GM23338 (cell line): Measurements from ENCODE around the gene TAS2R40. TPM values are rescaled to one million over a fixed set of nuclear protein-coding genes. Genes with fewer than 3 reads are reported as not detected.

Experiments used
- ATAC-seq: fragments of 200-7000 bp; cut with Tn5 transposase; 3 replicates; pipeline ENCODE4 v1.9.1; 2020
- DNase-seq: peaks from one replicate; pipeline ENCODE4 v3.0.0-alpha.2; 2015; ENCODE audit warnings: low spot score
- H2AFZ ChIP-seq: fragments of 200-600 bp; sonication (generic); 2 replicates; pipeline ENCODE4 v1.8.0; 2016; ENCODE audit warnings: antibody characterized with exemption, mild to moderate bottlenecking, moderate library complexity
- H3F3A ChIP-seq: fragments of 200-600 bp; sonication (generic); replicated peaks from 2 replicates; pipeline ENCODE4 v1.8.0; 2017; ENCODE audit warnings: antibody characterized with exemption, mixed run types, low read depth
- H3K27ac ChIP-seq: fragments of 200-600 bp; sonication (generic); 2 replicates; pipeline ENCODE4 v1.6.1; 2016; ENCODE audit warnings: low read depth
- H3K27me3 ChIP-seq: fragments of 200-600 bp; sonication (generic); 2 replicates; pipeline ENCODE4 v1.8.0; 2016; ENCODE audit warnings: mild to moderate bottlenecking, mixed run types, moderate library complexity; ENCODE audit not compliant: insufficient read depth
- H3K36me3 ChIP-seq: fragments of 200-600 bp; sonication (generic); 2 replicates; pipeline ENCODE4 v1.8.0; 2016; ENCODE audit warnings: mild to moderate bottlenecking; ENCODE audit not compliant: insufficient read depth
- H3K4me1 ChIP-seq: fragments of 200-600 bp; sonication (generic); 2 replicates; pipeline ENCODE4 v1.8.0; 2016; ENCODE audit warnings: mild to moderate bottlenecking, moderate library complexity; ENCODE audit not compliant: insufficient read depth
- H3K4me2 ChIP-seq: fragments of 200-600 bp; sonication (generic); 2 replicates; pipeline ENCODE4 v1.7.1; 2017; ENCODE audit warnings: mixed run types
- H3K4me3 ChIP-seq: fragments of 200-600 bp; sonication (generic); 2 replicates; pipeline ENCODE4 v1.6.1; 2016; ENCODE audit warnings: mixed run types
- H3K79me2 ChIP-seq: fragments of 200-600 bp; sonication (generic); replicated peaks from 2 replicates; pipeline ENCODE4 v1.8.0; 2017; ENCODE audit warnings: mild to moderate bottlenecking; ENCODE audit not compliant: insufficient read depth
- H3K9me2 ChIP-seq: fragments of 200-600 bp; sonication (generic); 2 replicates; pipeline ENCODE4 v1.8.0; 2017; ENCODE audit not compliant: insufficient read depth
- H4K20me1 ChIP-seq: fragments of 200-600 bp; sonication (generic); replicated peaks from 2 replicates; pipeline ENCODE4 v1.8.0; 2017; ENCODE audit warnings: mild to moderate bottlenecking; ENCODE audit not compliant: insufficient read depth
- H3K27ac Mint-ChIP-seq: 2 replicates; pipeline ENCODE4 v1.8.0; 2020; ENCODE audit warnings: inconsistent platforms, mild to moderate bottlenecking, moderate library complexity, mixed read lengths
- H3K27me3 Mint-ChIP-seq: 3 replicates; pipeline ENCODE4 v1.8.0; 2022; ENCODE audit warnings: low read depth, mild to moderate bottlenecking, moderate library complexity, mixed read lengths, inconsistent platforms; ENCODE audit not compliant: insufficient read depth, poor library complexity
- H3K36me3 Mint-ChIP-seq: 3 replicates; pipeline ENCODE4 v1.8.0; 2021; ENCODE audit warnings: low read depth, mild to moderate bottlenecking, inconsistent platforms, moderate library complexity, mixed read lengths
- H3K4me1 Mint-ChIP-seq: 3 replicates; pipeline ENCODE4 v1.8.0; 2020; ENCODE audit warnings: mild to moderate bottlenecking, inconsistent platforms, mixed read lengths
- H3K4me3 Mint-ChIP-seq: 3 replicates; pipeline ENCODE4 v1.8.0; 2021; ENCODE audit warnings: moderate library complexity, mild to moderate bottlenecking, inconsistent platforms, mixed read lengths
- H3K9me3 Mint-ChIP-seq: 3 replicates; pipeline ENCODE4 v1.8.0; 2020; ENCODE audit warnings: moderate library complexity, mild to moderate bottlenecking, inconsistent platforms, mixed read lengths
- CREB1 ChIP-seq: fragments of 250-450 bp; sonication (Bioruptor Pico); IDR thresholded peaks from 2 replicates; pipeline ENCODE4 v1.5.0; 2020; ENCODE audit warnings: low read depth, mild to moderate bottlenecking, moderate library complexity
- CTCF ChIP-seq, 2 experiments: fragments of 200-600 bp in 1 of 2; sonication (generic) in 1 of 2; conservative IDR thresholded peaks; 2 replicates each; pipeline versions ENCODE4 v1.5.1 to v1.6.1; 2016 to 2017; ENCODE audit warnings: antibody characterized with exemption in 2 of 2, low read depth in 2 of 2, mild to moderate bottlenecking in 2 of 2, moderate library complexity in 1 of 2
- ETS1 ChIP-seq: IDR thresholded peaks from 2 replicates; pipeline ENCODE4 v1.6.1; 2016; ENCODE audit warnings: antibody characterized with exemption
- EZH2 ChIP-seq: fragments of 200-600 bp; sonication (generic); IDR thresholded peaks from one replicate; pipeline ENCODE4 v1.8.0; 2017; ENCODE audit warnings: antibody characterized with exemption, mild to moderate bottlenecking, low read depth; ENCODE audit not compliant: unreplicated experiment
- EZH2phosphoT487 ChIP-seq: fragments of 200-600 bp; sonication (generic); IDR thresholded peaks from one replicate; pipeline ENCODE4 v1.8.1; 2018; ENCODE audit warnings: antibody characterized with exemption; ENCODE audit not compliant: unreplicated experiment
- NANOG ChIP-seq: IDR thresholded peaks from 2 replicates; pipeline ENCODE4 v1.6.1; 2016; ENCODE audit warnings: antibody characterized with exemption, borderline replicate concordance
- POLR2AphosphoS5 ChIP-seq: IDR thresholded peaks from 2 replicates; pipeline ENCODE4 v1.6.1; 2016; ENCODE audit warnings: antibody characterized with exemption, low read depth
- STAT1 ChIP-seq: IDR thresholded peaks from one replicate; pipeline ENCODE4 v1.6.1; 2016; ENCODE audit warnings: antibody characterized with exemption; ENCODE audit not compliant: unreplicated experiment
- ZNF114 ChIP-seq: fragments of 250-450 bp; sonication (Bioruptor Pico); IDR thresholded peaks from 2 replicates; pipeline ENCODE4 v1.5.0; 2020; ENCODE audit warnings: mild to moderate bottlenecking, moderate library complexity
- ZNF462 ChIP-seq: fragments of 250-450 bp; sonication (Bioruptor Pico); IDR thresholded peaks from 2 replicates; pipeline ENCODE4 v1.5.0; 2020; ENCODE audit warnings: mild to moderate bottlenecking, moderate library complexity
- polyA plus RNA-seq: library from polyadenylated mRNA; unstranded; fragments of >200 nt; fragmentation: Nextera tagmentation; extraction: Ambion mirVana; gene quantifications from 2 replicates; pipeline ENCODE4 v1.2.1, GENCODE V29; 2016
- total RNA-seq: library from RNA; depleted of rRNA; stranded (reverse); fragments of >200 nt; shearing (Covaris generic); gene quantifications from 2 replicates; pipeline ENCODE4 v1.2.3, GENCODE V29; 2014

TAS2R40 gene
- total and polyA plus RNA-seq, 2 experiments from 2014 or later = not detected

GRCh38 chr7:143238289-143238980, 16.6 kb downstream of the TAS2R40 start:
- Histone ChIP-seq H4K20me1 (no peaks in the 10 kb centered on the region), H2AFZ (no peak overlapping the region), H3K9me2 (no peaks in the 10 kb centered on the region), H3K27ac (no peak overlapping the region), H3K4me2 (no peak overlapping the region), H3K27me3 (no peaks in the 10 kb centered on the region), H3F3A (no peaks in the 10 kb centered on the region), H3K36me3 (no peaks in the 10 kb centered on the region), H3K79me2 (no peaks in the 10 kb centered on the region), H3K4me3 (no peak overlapping the region), H3K4me1 (no peaks in the 10 kb centered on the region)
- DNase-seq = no peak
- Mint-ChIP-seq H3K36me3 (no peaks in the 10 kb centered on the region), H3K4me1 (no peaks in the 10 kb centered on the region; the same call in 2 of the 3 replicates), H3K9me3 (peaks cover 17% of the 10 kb centered on the region), H3K4me3 (no peak overlapping the region), H3K27me3 (peaks cover 5% of the 10 kb centered on the region), H3K27ac (no peak overlapping the region)
- ATAC-seq = no peak
- TF ChIP-seq POLR2AphosphoS5 = no peak
- no peak for TF ChIP-seq ETS1
- TF ChIP-seq CREB1 (CRISPR knock-in tag) = no peak
- no peak for TF ChIP-seq EZH2
- TF ChIP-seq STAT1 = no peak
- no peak for TF ChIP-seq CTCF (conservative IDR thresholded peaks at IDR 0.05; ENCODE audit: low read depth in 2 of 2)
- TF ChIP-seq ZNF114 (CRISPR knock-in tag) = no peak

GRCh38 chr7:143239813-143240212, 18.0 kb downstream of the TAS2R40 start:
- Mint-ChIP-seq H3K27me3 (peaks cover 5% of the 10 kb centered on the region), H3K9me3 (peaks cover 17% of the 10 kb centered on the region), H3K4me1 (no peaks in the 10 kb centered on the region; the same call in 2 of the 3 replicates), H3K4me3 (no peak overlapping the region), H3K36me3 (no peaks in the 10 kb centered on the region), H3K27ac (no peak overlapping the region)
- no peak overlapping the region for H3K27ac ChIP-seq
- no peaks in the 10 kb centered on the region for H3K27me3 ChIP-seq
- no peak overlapping the region for H2AFZ ChIP-seq
- H3K9me2 ChIP-seq = no peaks in the 10 kb centered on the region
- no peaks in the 10 kb centered on the region for H3K4me1 ChIP-seq
- no peak overlapping the region for H3K4me3 ChIP-seq
- no peak overlapping the region for H3K4me2 ChIP-seq
- ATAC-seq (no peak), DNase-seq (no peak)
- no peaks in the 10 kb centered on the region for H3K79me2 ChIP-seq
- H3F3A ChIP-seq = no peaks in the 10 kb centered on the region
- H4K20me1 ChIP-seq = no peaks in the 10 kb centered on the region
- H3K36me3 ChIP-seq = no peaks in the 10 kb centered on the region
- TF ChIP-seq CTCF (conservative IDR thresholded peaks at IDR 0.05; ENCODE audit: low read depth in 2 of 2) (no peak), ZNF462 (CRISPR knock-in tag) (no peak), NANOG (no peak), EZH2phosphoT487 (no peak), POLR2AphosphoS5 (no peak), ZNF114 (CRISPR knock-in tag) (no peak)
